GM21723 (cell line): ENCODE measurements around the gene ATP8B3.
"Not testable (repeated sequence)": the region's sequence is repeated elsewhere in the genome, so short reads cannot be mapped to it uniquely, and the experiment has no call there.

ENCODE experiments used
- ATAC-seq: cut with Tn5 transposase; IDR thresholded peaks from one replicate; pipeline ENCODE4 v1.9.1; 2021; ENCODE audit warnings: mild to moderate bottlenecking, moderate library complexity; ENCODE audit not compliant: unreplicated experiment

ATP8B3 gene

GRCh38 chr19:1804858-1805257 is 7.2 kb downstream of the ATP8B3 start:
- no peak for ATAC-seq

DNA sequence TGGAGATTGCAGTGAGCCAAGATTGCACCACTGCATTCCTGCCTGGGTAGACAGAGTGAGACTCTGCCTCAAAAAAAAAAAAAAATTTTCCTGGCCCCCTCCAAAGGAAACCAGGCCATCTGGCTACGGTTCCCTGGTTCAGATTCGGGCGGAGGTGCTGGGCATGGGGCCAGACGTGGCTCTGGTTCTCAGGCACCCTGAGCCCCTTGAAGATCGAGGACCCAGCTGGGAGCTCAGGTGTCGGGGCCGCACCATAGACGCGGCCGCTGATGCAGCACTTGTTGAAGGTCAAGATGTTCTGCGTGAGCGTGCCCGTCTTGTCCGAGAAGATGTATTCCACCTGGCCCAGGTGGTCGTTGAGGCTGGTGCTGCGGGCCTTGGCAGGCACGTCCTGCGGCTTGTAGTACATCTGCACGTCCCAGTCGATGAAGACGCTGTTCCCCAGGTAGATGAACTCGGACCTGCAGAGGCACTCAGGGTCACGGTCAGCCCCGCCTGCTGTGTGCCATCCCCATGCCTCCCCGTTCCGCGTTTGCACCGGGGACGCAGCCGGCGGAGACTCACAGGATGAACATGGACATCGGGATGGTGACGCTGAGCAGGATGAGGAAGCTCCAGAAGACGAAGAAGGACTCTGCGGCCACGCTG is 12.3 kb downstream of the ATP8B3 start:
- no peak for ATAC-seq

DNA sequence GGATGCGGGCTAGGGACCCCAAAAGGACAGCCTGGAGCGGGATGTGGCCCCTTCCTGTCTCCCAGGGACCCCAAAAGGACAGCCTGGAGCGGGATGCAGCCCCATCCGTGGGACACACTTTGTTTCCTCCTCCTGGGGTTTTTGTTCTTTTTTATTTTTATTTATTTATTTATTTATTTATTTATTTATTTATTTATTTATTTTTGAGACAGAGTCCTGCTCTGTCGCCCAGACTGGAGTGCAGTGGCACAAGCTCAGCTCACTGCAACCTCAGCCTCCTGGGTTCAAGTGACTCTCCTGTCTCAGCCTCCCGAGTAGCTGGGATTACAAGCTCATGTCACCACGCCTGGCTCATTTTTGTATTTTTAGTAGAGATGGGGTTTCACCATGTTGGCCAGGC is 14.8 kb downstream of the ATP8B3 start:
- ATAC-seq, result not testable (repeated sequence)

DNA sequence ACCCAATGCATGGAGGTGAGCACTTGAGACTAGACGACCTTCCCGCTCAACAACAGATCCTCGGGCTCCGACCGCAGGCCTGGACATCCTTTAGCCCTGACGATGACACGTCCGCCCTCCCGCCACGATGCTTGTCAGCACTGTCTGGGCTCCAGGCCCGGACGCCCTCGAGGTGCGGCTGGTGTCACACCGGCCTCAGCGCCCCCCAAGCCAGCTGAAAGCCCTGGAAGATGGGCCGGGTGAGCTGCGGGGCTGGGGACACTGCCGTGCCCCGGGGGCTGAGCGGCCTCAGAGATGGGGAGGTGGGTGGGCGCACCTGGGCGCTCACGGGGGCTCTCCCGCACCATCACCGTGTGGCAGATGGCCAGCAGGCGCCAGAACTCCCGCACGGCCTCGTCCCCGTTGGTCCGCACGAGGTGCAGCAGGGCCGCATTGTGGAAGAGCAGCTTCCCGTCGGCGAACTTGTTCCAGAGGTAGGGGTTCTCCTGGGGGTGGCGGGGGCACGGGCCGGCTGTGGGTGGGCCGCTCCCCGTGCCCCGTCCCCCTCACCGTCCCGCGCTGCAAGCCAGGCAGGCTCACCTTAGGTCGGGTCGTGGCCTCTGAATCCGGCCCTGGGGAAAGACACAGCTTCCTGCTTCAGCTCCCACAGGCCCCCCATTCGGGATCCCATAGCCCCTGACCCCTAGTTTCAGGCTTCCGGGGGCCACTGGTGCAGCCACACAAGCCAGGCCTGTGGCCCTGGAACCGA is 15.5 kb downstream of the ATP8B3 start:
- no peak for ATAC-seq

GRCh38 chr19:1794424-1795172 is 17.5 kb downstream of the ATP8B3 start:
- no peak for ATAC-seq

DNA sequence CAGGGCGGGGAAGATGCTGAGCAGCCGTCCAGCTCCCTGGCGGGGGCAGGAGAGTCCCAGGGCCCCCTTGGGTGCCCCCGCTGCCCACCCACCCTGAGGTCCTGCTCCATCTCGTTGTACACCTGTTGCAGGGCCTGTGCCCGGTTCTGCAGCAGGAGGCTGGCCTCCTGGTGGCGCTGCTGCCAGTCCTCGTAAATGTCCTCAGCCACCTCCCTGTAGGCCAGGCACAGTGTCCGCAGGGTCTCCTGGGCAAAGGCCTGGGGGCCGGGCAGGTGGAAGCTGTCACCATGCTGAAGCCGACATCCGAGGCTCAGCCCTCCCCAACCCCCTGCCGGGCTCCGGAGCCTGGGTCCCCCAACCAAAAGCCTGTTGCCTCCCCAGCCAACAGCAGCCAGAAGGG is 20.2 kb downstream of the ATP8B3 start:
- no peak for ATAC-seq

DNA sequence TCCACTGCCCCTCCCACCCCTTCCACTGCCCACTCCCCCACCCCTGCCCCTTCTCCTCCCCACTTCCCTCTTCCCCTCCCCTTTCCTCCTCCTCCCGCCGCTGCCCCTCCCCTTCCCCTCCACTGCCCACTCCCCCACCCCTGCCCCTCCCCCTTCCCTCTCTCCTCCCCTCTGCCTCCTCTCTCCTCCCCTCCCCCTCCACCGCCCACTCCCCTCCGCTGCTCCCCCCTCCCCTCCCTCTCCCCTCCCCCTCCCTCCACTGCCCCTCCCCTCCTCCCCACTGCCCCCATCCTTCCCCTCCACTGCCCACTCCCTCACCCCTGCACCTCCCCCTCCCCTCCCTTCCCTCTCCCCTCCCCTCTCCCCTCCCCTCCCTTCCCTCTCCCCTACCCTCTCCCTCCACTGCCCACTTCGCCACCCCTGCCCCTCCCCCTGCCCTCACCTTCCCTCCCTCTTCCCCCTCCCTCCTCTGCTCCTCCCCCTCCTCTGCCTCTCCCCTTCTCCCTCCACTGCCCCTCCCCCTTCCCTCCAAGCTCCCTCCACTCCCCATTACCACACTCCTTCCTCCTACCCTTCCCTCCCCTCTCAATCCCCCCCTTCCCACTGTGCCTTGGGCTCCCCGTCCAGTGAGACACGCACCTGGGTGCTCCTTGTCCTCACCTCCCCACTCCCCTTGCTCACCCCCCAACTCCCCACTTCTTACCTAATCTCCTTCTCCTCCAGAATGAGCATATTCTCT is 21.9 kb downstream of the ATP8B3 start:
- ATAC-seq, result no peak

DNA sequence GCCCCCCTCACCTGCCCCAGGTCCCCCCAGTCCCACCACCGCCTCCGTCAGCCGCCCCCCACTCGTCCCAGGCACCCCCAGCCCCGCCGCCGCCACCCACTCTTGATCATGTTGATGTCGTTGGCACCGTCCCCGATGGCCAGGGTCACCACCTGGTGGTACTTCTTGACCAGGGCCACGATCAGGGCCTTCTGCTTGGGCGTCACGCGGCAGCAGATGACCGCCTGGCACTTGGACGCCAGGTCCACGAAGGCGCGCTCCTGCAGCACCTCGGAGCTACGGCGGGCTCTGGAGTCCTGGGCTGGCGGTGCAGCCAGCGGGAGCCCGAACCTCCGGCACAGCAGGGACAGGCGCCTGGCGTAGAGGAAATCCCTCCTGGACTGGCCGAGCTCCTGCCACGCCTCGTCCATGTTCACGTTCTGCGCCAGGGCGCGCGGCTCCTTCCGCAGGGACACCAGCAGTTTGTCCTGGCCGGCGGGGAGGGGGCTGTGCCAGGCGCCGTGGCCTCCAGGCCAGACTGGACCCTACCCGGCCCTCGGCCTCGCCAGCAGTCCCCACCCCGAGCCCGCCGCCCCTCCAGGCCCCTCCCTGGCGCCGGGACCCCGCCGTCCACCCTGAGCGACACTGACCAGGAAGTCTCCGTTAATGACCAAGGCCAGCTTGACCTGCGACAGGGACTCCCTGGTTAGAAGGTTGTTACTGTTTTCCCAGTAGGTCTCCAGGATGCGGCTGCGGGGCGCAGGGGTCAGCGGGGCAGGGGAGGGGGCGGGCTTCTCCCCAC is 22.6 kb downstream of the ATP8B3 start:
- no peak for ATAC-seq

DNA sequence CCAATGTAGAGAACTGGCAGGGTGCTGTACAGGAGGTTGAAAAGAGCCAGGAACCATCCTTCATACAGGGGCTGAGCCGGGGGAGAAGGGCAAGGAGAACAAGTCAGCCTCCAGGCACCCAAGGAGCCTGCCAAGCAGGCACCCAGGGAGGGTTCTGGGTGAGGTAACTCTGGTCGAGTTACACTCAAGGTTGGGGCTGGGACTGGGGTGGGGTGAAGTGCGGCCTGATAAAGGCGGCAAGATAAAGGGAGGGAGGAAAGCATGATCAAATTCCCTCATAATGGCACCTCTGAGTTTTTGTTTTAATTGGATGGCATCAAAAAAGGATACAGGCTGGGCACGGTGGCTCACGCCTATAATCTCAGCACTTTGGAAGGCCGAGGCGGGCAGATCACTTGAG is 25.0 kb downstream of the ATP8B3 start:
- ATAC-seq, result no peak

DNA sequence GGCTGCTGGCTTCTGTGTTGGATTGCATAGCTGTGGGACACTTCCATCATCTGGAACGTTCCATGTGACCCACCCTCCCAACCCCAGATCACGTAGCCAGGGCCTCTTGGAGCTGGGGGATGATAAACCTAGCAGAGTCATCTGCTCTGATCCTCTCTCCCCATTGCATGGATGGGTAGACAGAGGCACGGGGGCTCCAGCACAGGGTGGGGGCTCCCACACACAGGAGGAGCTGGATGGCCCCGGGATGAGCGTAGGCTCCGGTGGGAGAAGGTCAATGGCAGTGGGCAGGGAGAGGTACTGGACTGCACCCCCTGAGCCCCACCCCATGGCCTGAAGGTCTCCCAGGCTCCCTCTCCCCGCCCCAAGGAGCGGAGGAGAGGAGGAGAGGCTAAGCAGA is 25.4 kb downstream of the ATP8B3 start:
- ATAC-seq, result no peak

GRCh38 chr19:1785310-1785709 is 26.8 kb downstream of the ATP8B3 start:
- ATAC-seq, result no peak

DNA sequence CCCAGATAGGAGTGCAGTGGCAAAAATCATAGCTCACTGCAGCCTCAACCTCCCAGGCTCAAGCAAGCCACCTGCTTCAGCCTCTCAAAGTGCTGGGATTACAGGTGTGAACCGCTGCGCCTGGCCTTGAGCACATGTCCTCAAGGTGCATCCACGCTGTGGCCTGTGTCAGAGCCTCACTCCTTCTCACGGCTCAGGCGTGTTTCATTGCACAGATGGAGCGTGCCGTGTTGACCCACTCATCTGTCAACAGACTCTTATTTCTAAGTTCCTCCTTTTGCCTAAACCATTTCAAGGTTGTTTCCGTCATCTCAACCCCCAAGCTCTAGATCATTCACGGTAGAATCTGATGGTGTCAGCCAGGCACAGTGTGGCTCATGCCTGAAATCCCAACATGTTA is 28.2 kb downstream of the ATP8B3 start:
- ATAC-seq, result no peak

- no peak for ATAC-seq
Measured at GRCh38 chr19:1783354-1783753, 28.7 kb downstream of the ATP8B3 start.

DNA sequence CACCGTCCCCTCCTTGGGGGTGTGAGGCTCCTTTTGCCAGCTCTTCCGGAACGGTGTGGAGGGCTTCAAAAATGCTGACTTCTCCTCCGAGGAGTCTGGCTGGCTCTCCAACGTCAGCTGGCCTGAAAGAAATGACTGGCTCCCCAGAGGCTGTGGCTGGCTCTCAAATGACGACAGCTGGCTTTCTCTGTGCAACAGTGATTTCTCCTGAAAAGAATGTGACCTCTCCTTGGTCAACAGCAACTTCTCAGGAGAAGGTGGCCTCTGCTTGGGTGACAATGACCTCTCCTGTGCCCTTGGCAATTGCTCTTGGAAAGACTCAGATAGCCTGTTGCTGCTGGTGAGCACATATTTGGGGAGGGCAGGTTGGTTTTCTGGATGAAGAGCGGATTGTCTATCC is 29.6 kb downstream of the ATP8B3 start:
- ATAC-seq, result no peak

GRCh38 chr19:1780272-1780958 is 31.7 kb downstream of the ATP8B3 start:
- ATAC-seq, result no peak

GRCh38 chr19:1779574-1779973 is 32.5 kb downstream of the ATP8B3 start:
- ATAC-seq, result no peak

GRCh38 chr19:1777149-1777548 is 34.9 kb downstream of the ATP8B3 start:
- no peak for ATAC-seq

DNA sequence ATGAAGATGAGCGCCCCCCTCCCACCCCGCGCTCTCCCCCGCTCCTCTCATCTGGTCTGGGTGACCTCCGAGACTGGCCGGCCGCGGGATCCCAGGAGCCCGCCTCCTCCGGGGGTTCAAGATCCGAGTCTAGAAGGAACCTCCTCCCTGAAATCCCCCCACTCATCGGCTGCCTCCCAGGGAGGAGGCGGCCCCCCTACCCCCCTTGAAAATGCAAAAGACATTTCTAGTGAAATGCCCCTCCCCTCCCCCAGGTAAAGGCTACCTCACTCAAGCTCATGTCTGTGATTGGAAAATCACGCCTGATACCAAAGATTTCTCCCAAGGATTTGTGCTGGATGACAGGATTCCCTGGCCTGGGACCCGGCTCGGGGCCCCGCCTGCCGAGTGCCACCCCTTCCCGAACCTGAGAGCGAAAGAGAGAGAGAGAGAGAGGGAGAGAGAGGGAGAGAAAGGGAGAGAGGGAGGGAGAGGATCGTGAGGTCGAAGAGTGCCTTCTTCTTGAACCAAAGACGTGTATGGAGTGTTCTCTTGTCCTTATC is 35.4 kb downstream of the ATP8B3 start:
- ATAC-seq, result no peak

DNA sequence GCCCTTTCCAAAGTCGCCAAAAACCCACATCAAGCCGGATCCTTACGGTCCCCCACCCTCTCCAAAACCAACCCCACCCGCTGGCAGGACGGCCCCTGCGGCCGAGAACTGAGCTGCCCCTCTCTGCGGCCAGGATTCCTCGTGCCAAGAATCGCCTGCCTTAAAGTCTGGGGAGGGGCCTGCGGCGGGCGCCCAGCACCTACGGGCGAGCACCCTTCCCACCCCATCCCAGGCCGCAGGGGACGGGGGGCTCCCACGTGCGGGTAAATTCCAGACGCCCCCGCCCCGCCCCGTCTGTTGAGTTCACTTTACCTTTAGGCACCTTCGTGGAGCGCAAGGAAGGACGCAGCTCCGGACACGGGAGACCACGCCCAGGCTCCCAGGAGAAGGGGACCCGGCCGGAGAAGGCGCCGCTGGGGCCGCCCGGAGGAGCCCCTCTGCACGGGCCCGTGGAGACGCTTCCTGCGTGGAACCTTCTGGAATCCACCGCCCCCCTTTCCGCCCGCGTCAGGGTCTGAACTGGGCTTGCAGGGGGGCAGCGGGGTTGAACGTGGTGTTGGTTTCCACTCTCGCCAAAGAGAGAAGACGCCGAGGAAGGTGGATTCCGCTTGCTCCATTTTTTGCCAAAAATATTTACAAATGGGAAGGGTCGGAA is 36.0 kb downstream of the ATP8B3 start:
- ATAC-seq, result no peak
